ENCODE data around the gene HDAC4.

HDAC4 gene

GRCh38 chr2:239266434-239266766 lies 134.4 kb downstream of the HDAC4 start:
- no peak for TF ChIP-seq FOXM1 (IDR thresholded peaks at IDR 0.05; ENCODE audit: borderline replicate concordance, low read depth)
- no peak for TF ChIP-seq EGR1 (IDR thresholded peaks at IDR 0.05)
- no peak for TF ChIP-seq EP300 (IDR thresholded peaks at IDR 0.05; ENCODE audit: borderline replicate concordance)
- TF ChIP-seq RAD21 (IDR thresholded peaks at IDR 0.05; ENCODE audit: low read depth) = no peak
- TF ChIP-seq YY1 (IDR thresholded peaks at IDR 0.05; ENCODE audit: low read depth) = no peak
- no peak for TF ChIP-seq NFIC (IDR thresholded peaks at IDR 0.05)
- TF ChIP-seq CEBPB (IDR thresholded peaks at IDR 0.05) = no peak
- no peak for TF ChIP-seq TAF1 (IDR thresholded peaks at IDR 0.05; ENCODE audit: low read depth)
- no peak for TF ChIP-seq ZBTB7A (IDR thresholded peaks at IDR 0.05; ENCODE audit: low read depth)
- no peak for TF ChIP-seq TCF12 (IDR thresholded peaks at IDR 0.05; ENCODE audit: low read depth)
- no peak for TF ChIP-seq TEAD4 (IDR thresholded peaks at IDR 0.05)
- no peak for TF ChIP-seq CREB1 (IDR thresholded peaks at IDR 0.05; ENCODE audit: low read depth)
- TF ChIP-seq, protein P1, sequence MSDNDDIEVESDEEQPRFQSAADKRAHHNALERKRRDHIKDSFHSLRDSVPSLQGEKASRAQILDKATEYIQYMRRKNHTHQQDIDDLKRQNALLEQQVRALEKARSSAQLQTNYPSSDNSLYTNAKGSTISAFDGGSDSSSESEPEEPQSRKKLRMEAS (IDR thresholded peaks at IDR 0.05) = no peak
- TF ChIP-seq, protein P2, sequence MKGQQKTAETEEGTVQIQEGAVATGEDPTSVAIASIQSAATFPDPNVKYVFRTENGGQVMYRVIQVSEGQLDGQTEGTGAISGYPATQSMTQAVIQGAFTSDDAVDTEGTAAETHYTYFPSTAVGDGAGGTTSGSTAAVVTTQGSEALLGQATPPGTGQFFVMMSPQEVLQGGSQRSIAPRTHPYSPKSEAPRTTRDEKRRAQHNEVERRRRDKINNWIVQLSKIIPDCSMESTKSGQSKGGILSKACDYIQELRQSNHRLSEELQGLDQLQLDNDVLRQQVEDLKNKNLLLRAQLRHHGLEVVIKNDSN (IDR thresholded peaks at IDR 0.05) = no peak
- TF ChIP-seq REST (IDR thresholded peaks at IDR 0.05; ENCODE audit: low read depth) = no peak

DNA sequence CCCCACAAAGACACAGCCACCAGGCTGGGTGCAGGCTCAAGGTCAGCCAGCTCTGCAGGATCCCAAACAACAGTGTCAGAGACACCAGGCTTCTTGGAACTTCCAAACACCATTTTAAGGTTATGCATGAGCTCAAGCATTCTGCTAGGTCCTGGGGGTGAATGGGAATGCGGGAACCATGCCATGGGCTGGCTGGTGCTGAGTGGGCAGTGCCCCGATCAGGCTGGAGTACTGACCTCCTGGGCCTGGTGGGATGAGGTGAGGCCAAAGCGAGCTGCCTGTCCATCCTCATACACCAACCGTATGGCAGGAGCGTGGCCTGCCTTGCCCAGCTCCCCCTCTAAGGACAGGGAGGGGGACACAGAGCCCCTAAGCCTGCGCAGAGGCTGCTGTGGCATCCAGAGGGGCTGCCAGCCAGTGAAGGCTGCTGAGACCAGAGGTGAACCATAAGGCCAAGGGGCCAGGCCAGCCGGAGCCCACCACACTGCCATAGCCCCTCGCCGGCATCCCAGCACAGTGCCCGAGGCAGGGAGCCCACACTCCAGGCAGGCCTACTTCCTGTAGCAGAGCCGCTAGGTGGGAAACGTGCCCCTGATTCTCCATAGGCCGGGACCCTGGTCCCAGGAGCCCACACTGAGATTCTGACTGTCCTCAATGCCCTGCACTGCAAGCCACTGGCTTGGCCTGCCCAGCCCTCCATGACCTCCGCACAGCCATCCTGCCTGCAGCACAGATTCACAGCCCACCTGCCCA lies 135.0 kb downstream of the HDAC4 start:
- no peak for TF ChIP-seq TCF12 (IDR thresholded peaks at IDR 0.05; ENCODE audit: low read depth)
- no peak for TF ChIP-seq TAF1 (IDR thresholded peaks at IDR 0.05; ENCODE audit: low read depth)
- TF ChIP-seq, protein P2 (IDR thresholded peaks at IDR 0.05) = no peak
- no peak for TF ChIP-seq ZBTB7A (IDR thresholded peaks at IDR 0.05; ENCODE audit: low read depth)
- TF ChIP-seq, protein P1 (IDR thresholded peaks at IDR 0.05) = no peak
- no peak for TF ChIP-seq CEBPB (IDR thresholded peaks at IDR 0.05)

DNA sequence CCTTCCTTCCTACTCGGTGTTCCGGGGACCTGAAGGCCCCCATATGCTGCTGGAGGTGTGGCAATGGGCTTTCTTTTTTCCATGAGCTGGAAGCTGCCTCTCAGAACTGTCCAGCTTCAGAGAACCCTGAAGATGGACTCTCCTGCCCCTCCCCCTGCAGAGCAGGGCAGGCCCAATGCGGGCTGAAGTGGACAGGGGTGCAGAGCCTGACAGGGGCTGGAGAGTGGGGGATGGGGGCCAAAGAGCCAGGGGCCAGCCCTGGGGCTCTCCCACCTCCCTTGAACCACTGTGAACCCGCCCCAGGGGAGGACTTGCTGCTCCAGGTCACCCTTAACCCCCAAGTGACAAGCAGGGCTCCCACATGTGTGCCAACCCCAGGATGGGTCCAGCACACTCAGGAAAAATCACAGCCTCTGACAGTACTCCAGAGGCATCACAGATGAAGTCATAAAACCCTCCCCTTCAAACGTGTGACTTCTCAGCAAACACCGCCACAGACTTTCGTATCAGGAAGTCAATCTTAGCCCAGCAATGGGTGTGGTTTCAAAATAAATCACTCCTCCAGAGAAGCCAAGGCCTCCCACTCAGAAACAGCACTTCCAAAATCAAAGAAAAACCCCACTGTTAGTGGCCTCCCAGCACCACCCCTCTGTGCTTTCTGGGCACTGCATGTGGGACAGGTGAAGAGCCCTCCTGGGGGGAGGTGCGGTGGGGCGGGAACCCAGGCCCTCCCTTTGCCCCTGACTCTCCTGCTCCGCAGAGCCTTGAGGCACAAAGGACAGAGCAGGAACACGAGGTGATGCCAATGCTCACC lies 135.8 kb downstream of the HDAC4 start:
- TF ChIP-seq REST (IDR thresholded peaks at IDR 0.05; ENCODE audit: low read depth) (0 out of 2 replicates have a peak, but pooled peaks have one; percentile 9), YY1 (IDR thresholded peaks at IDR 0.05; ENCODE audit: low read depth) (no peak), ZBTB7A (IDR thresholded peaks at IDR 0.05; ENCODE audit: low read depth) (no peak), EGR1 (IDR thresholded peaks at IDR 0.05) (no peak), NFIC (IDR thresholded peaks at IDR 0.05) (no peak), EP300 (IDR thresholded peaks at IDR 0.05; ENCODE audit: borderline replicate concordance) (no peak)
- TF ChIP-seq, protein P2 (IDR thresholded peaks at IDR 0.05) = no peak
- TF ChIP-seq, protein P1 (IDR thresholded peaks at IDR 0.05) = no peak

GRCh38 chr2:239264492-239264837 lies 136.4 kb downstream of the HDAC4 start:
- TF ChIP-seq, protein P2 (IDR thresholded peaks at IDR 0.05) = no peak
- TF ChIP-seq NFIC (IDR thresholded peaks at IDR 0.05) = no peak
- no peak for TF ChIP-seq RAD21 (IDR thresholded peaks at IDR 0.05; ENCODE audit: low read depth)
- no peak for TF ChIP-seq TEAD4 (IDR thresholded peaks at IDR 0.05)
- TF ChIP-seq CEBPB (IDR thresholded peaks at IDR 0.05) = no peak
- TF ChIP-seq TAF1 (IDR thresholded peaks at IDR 0.05; ENCODE audit: low read depth) = no peak
- TF ChIP-seq EP300 (IDR thresholded peaks at IDR 0.05; ENCODE audit: borderline replicate concordance) = no peak
- no peak for TF ChIP-seq YY1 (IDR thresholded peaks at IDR 0.05; ENCODE audit: low read depth)
- no peak for TF ChIP-seq ZBTB7A (IDR thresholded peaks at IDR 0.05; ENCODE audit: low read depth)
- no peak for TF ChIP-seq FOXM1 (IDR thresholded peaks at IDR 0.05; ENCODE audit: borderline replicate concordance, low read depth)
- TF ChIP-seq, protein P1 (IDR thresholded peaks at IDR 0.05) = no peak
- no peak for TF ChIP-seq TCF12 (IDR thresholded peaks at IDR 0.05; ENCODE audit: low read depth)
- TF ChIP-seq EGR1 (IDR thresholded peaks at IDR 0.05) = no peak
- TF ChIP-seq REST (IDR thresholded peaks at IDR 0.05; ENCODE audit: low read depth) = no peak
- no peak for TF ChIP-seq CREB1 (IDR thresholded peaks at IDR 0.05; ENCODE audit: low read depth)

All from Ishikawa (cell line).